G401 (cell line): ENCODE data around the gene SUGP1. TPM values are rescaled to one million over a fixed set of nuclear protein-coding genes. Genes with fewer than 3 reads are reported as not detected.

ENCODE experiments used
- DNase-seq: peaks from one replicate; pipeline ENCODE4 v3.0.0-alpha.2; 2015; ENCODE audit warnings: low spot score
- in situ Hi-C: cut with HindIII; loops from 2 replicates; pipeline ENCODE4 v1.10.0; 2016; ENCODE audit warnings: low sequenced_read_pairs, mixed read lengths
- total RNA-seq: library from RNA; depleted of rRNA; stranded (reverse); fragments of >200 nt; shearing (Covaris generic); gene quantifications from 2 replicates; pipeline ENCODE4 v1.2.3, GENCODE V29; 2014

The SUGP1 gene
- total RNA-seq, 1 experiment from 2014 or later = 65.6 TPM

DNA sequence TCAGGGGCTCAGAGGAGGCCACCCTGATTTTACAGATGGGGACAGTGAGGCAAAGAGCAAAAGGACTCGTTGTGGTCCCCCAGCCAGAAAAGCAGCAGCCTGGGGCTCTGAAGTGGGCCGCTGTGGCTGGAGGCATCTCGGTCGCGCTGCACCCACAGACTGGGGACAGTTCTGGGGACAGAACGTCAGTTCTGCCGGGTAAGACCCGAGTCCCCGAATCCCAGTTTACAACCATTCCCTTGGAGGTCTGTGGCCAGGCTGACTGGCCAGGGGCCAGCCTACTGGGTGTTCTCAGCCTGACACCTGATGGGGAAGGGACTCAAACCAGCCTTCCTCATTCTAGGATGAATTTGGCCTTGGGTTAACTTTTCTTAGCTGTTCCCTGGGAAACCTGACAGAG, 14.1 kb downstream of the SUGP1 start:
- in situ Hi-C loops = no loop called here
- no peak for DNase-seq

DNA sequence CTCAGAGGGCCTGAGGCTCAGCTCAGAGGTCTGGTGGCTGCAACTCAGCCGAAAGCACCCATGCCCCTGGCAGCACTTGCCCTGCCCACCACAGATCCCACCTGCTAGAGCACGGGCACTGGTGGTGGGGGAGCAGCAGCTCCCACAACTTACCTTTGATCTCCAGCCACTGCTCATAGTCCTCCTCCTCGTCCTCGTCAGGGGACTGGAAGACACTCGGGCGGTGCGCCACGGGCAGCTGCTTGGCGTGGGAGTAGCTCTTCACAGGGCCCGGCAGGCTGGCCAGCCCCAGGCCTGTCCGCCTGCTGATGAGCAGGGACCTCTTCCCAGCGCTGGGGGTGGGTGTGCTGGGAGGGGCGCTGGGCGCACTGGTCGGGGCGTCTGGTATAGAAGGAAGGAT, 14.6 kb downstream of the SUGP1 start:
- in situ Hi-C loops = no loop called here
- DNase-seq = no peak

DNA sequence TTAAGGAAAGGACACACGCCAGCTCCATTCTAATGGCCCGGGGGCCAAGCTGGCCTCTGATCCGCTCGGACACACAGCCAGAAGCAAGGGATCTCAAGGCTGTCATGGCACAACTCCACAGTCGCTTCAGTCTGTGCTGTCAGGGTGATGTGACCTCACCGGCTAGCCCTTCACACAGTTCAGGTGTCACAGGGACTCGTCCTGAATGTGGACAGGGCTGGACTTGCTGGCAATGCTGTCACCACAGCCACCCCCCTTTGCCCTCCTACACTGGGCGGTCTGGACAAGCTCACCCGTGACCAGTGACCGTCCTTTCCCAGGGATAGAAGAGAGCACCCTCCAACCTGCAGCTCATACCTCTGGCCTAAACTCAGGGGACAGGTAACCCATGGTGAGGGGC, 15.2 kb downstream of the SUGP1 start:
- in situ Hi-C loops = no loop called here
- DNase-seq = no peak

DNA sequence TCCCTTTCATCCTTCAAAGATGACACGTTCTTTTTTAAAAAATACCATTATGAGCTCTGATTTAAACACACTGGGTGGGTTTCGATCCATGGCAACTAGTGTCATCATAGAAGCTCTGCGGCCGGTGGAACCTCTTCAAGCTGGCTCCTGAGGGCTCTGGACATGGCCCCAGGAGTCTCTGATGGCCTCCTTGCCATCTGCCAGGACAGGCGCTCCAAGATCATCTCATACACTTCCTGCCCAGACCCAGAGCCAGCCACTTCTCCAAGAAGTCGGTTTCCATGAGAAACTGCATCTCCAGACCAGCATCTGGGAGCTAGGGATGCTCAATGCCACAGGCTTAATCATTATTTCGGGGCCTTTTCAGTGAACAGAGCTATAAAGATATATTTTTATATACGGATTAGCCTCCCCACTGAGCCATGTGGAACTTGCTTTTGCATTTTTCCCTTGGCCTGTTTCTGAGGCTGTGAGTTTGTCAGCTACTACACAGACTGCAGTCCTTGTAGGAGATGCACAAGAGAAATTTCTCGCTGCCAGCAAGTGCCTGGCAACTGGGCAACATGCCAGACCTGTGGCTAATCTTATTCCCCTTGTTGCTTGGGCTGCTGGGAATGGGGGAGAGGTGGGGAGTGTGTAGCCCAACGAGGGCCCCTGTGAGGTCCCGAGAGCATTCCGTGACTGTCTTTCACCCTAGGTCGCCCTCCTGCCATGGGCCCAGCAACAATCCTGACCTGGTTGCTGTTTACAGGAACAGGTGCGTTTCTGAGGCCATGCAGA, 15.9 kb downstream of the SUGP1 start:
- in situ Hi-C loops = no loop called here
- peak; percentile 67 for DNase-seq

DNA sequence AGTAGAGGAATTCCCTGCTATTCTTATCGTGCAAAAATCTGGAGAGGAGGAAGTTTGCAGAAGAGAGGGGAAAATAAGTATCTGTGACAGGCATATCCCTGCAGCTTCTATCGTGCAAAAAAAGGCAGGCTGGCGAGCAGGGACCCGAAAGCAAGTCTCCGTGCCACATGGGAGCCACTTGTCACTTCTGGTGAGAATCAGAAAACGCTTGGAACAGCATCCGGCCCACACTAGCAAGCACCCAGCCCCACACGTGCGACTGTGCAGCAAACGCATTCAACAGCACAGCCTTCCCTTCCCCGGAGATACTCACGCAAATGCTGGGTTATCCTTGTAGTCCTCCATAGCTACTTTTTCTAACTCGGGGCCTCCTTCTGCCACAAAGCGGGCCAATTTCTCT, 16.9 kb downstream of the SUGP1 start:
- DNase-seq = no peak
- in situ Hi-C loops = no loop called here

DNA sequence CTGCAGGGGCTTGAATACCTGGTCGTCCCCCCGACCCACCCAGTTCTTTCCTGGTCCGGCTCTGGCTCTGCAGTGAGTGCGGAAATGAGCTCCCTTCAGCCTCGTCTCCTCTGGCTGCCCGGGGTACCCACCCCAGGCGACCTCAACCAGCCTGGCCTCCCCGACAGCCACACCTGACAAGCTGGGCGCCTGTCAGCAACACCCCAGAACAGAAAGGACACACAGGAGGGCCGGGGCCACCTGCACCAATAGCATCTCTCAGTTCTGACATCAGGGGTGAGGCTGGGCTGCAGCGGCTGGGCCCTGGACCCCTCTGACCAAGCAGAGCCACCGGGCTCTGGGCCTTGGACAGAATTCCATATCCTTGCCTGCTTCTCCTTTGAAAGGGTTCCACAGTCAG, 19.7 kb downstream of the SUGP1 start:
- in situ Hi-C loops = no loop called here
- no peak for DNase-seq

DNA sequence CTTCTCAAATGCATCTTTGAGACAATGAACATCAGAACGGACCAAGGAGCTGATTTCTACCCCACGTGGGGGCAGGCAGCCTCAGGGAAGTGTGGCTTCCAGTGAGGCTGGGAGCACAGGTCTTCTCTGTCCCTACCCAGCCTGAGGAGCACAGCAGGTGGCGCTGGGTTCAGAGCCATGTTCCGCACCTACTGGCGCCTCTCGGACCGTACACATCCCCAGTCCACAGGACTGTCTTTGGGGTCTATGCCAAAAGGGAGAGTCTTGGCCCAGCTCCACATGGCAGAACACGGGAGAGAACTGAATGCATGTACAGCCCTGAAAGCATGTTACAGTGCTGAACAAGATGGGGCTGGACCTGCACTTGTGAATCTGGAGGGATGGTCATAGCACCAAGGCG, 22.6 kb downstream of the SUGP1 start:
- in situ Hi-C loops = no loop called here
- DNase-seq = peak; percentile 73

DNA sequence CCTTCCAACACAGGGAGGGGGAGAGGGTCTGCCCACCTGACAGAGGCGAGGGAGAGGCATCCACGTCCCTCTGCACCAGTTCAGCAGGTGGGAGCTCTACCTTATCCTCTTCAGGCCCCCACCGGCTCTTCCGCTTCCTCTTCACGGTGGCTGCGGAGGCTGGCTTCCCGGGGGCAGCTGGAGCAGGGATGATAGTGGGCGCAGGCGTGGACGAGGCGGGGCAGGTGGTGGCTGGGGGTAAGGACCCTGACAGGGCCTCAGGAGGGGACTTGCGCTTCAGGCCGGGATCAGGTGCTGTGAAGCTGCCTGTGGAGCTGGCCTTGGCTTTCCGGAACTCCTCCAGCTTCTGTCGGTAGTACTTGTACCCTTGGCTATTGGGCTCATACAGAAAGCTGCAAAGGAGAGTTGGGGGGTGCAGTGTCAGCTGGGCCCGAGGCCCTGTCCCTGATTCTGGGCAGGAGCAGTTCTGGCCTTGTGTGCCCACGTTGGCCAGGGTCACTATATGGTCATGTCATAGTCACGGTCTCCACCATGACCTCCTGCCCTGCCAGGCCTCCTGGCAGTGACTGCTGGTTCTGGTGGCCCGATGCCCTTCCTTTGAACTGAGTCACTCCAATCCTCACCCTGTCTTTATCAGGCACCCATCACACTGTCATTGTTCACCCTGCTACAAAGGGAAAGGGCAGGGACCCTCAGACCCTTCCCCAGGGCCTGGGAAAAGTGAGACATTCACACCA, 23.2 kb downstream of the SUGP1 start:
- in situ Hi-C loops = no loop called here
- no peak for DNase-seq

DNA sequence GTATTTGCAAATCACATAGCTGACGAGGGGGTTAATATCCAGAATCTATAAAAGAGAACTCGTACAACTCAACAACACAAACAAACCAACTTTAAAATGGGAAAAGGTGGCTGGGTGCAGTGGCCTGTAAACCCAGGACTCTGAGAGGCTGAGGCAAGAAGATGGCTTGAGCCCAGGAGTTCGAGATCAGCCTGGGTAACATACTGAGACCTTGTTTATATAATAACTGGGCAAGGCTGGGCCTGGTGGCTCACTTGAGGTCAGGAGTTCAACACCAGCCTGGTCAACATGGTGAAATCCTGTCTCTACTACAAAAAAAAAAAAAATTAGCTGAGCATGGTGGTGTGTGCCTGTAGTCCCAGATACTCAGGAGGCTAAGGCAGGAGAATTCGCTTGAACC, 25.4 kb downstream of the SUGP1 start:
- in situ Hi-C loops = no loop called here
- DNase-seq = no peak

DNA sequence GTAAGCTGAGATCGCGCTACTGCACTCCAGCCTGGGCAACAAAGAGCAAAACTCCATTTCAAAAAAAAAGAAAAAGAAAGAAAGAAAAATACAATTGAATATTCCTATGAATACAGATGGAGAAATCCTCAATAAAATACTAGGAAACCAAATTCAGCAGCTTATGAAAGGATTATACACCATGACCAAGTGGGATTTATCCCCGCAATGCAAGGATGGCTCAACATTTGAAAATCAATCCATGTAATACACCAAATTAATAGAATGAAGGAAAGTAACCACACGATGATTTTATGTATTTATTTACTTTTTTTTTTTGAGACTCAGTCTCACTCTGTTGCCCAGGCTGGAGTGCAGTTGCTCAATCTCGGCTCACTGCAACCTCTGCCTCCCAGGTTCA, 27.7 kb downstream of the SUGP1 start:
- in situ Hi-C loops = no loop called here
- DNase-seq = no peak

DNA sequence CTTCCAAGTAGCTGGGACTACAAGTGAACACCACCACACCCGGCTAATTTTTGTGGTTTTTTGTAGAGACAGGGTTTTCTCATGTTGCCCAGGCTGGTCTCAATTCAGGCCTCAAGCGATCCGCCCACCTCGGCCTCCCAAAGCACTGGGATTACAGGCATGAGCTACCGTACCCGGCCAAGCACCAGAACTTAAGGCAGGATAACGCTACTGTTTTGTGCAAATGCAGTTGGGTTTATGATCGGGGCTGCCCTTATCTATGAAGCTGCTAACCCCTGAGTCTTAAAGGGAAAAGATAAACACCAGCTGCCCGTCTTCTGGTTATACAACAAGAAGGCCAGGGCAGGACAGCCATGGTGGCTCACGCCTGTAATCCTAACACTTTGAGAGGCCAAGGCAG, 34.6 kb downstream of the SUGP1 start:
- no peak for DNase-seq
- in situ Hi-C loops = no loop called here

DNA sequence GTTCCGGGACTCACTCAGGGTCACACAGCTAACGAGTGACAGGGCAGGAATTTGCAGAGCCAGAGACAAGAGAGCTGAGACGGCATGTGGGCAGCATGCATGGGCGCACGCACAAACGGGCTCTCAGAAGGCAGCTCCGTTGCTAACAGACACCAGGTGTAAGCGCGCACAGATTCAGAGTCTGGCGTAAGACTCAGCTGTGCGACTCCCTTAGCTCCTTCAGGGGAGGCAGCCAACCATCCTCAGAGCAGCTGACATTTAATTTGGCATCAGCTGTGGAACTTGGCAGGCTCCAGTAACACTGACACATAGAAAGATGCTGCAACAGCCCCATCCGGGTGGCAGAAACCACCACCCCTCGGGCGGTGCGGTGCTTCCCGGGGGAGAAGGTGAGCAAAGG, 39.7 kb downstream of the SUGP1 start:
- in situ Hi-C loops = no loop called here
- DNase-seq = peak; percentile 82

DNA sequence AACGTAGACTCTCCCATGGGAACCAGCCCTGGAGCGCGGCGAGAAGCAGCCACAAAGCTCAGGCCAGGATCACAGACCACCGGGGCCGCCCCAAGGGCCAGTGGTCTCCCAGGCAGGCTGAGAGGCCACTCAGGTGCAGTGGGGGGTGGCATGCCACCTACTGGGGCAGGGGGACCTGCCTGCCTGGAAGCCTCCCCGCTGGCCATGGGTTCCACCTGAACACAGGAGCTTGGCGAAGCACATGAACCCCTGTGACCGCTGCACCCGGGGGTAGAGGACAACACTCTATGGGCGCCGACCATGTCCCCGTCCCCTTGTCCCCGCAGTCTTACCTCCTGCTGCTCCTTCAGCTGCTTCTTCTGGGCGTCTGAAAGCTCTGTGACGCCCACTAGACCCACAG, 40.5 kb downstream of the SUGP1 start:
- DNase-seq = no peak
- in situ Hi-C loops = no loop called here

DNA sequence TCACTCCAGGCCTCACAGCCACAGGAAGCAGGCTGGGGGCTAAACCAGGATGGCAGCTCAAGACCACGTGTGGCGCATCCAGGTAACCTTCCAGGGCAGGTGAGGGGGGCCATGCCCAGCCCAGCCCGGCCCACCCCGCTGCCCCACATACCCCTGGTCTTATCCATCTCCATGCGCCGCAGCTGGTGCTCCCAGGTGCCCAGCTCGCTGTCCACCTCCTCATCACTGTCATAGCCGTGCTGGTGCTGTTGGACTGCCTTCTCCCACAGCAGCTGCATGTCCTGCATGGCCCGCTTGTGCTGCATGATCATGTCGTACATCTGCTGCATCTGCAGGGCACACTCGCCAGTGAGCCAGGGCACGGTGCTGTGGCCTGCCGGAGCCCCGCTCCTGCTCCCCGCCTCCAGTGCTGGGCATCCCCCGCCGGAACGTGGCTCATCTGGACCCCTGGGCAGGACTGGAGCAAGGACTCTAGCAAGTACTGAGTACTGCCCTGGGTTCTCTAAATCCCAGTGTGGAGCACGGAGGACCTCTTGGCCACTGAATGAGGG, 41.2 kb downstream of the SUGP1 start:
- no peak for DNase-seq
- in situ Hi-C loops = no loop called here

DNA sequence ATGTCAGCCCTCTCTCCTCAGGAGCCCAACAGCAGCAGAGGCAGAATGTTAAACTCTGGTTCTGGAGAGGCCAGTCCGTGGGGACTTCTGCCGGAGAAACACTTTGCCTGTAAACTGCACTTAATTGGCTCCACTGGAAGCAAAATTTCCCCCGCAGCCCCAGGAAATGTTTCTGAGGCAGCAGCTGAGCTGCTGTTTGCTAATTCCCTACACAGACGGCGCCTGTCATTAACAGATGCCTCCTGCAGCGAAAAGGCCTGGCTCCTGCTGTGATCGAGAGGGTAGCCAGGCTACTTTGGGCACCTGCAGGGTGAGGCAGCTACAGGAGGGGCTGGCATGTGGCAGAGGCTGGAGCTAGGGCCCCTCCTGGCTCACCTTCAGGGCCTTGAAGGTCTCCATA, 42.0 kb downstream of the SUGP1 start:
- DNase-seq = no peak
- in situ Hi-C loops = no loop called here

DNA sequence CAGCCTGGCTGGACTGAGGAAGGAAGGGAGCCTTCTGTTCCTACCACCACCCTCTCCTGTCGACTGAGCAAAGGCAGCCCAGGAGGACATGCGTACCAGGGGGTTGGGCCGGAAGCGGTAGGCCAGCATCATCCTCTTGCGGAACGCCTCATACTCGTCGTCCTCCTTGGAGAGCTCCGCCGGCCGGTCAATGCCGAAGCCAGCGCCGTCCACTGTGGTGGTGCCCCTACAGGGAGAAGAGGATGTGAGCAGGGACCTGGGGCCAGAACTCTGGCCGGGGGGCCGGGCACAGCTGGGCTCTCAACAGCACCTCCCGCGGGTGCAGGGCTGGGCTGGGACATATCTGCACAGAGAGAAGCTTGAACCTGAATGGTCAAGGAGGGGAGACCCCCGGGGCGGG, 43.5 kb downstream of the SUGP1 start:
- no peak for DNase-seq
- in situ Hi-C loops = no loop called here

DNA sequence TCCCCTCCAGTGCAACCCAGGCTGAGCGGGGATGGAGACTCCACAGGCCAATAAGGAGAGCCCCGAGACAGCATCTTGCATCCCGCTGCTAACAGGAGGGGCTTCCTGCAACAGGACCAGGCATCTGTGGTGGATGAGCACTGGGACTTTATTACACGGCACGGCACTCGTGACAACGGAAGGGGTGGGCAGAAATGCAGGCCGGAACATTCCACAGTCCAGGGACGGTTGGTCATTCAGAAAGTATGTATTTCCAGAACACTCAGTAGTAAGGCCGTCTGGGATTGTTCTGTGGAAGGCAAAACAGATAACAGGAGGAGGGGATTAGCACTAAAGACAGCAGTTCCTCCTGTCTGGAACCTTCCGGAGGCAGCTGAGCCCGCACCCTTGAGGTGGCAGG, 43.9 kb downstream of the SUGP1 start:
- DNase-seq = no peak
- in situ Hi-C loops = no loop called here

DNA sequence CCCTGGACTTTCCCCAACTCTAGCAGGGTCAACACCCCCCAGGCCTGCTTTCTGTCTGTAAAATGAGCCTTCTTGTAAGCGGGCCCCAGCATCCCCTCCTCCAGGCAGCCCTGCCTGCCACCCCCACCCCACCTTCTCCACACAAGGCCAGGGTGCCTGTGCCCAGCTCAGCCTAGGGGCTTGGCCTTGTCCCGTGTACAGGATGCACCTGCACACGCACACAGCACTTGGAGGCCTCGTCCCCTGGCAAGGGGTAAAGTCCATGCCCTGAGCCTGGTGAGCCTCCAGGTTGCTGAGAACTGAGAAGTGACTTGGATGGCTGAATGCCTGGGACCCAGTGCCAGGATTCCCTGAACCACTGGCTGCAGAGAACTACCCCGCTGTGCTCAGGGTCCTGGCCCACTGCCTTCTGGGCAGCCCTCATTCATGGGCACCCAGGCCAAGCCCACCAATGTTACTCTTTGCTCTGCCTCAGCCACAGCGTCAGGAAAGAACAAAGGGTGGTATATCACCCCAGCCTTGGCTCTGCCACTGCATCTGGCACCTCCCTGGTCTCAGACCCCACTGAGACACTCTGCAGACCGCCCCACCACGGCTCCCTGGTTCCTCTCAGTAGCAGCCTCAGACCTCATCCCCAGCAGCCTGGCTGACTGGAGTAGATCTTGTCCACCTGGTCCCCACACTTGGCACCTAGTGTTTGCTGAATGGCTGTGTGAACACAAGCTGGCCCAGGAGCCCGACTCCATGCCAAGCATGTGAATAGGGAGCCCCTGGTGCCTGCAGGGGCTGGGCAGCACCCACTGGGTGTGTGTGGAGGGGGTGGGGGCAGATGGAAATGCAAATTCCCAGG, 45.4 kb downstream of the SUGP1 start:
- DNase-seq = no peak
- in situ Hi-C loops = no loop called here

DNA sequence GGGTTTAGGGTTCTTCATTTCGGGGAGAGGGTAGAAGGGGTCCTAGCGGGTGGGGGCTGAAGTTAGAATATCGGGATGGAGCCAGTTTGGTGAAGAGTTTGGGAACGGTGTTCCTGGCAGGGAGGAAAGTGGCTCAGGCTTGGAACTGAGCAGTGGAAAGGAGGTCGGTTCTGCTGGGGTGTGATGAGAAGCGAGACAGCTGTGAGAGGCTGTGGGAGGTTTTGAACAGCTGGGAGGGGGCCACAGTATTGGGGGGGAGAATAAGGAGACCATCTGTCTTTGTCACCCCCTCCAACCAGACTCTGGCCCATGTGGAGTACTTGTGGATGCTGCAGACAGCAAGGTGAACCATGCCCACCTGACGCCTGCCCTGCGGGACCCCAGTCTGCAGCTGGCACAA, 46.2 kb downstream of the SUGP1 start:
- in situ Hi-C loops = no loop called here
- no peak for DNase-seq
